Measurements from ENCODE around the gene PTGES3L.
"Not testable (repeated sequence)": the region's sequence is repeated elsewhere in the genome, so short reads cannot be mapped to it uniquely, and the experiment has no call there.

Gene PTGES3L

DNA sequence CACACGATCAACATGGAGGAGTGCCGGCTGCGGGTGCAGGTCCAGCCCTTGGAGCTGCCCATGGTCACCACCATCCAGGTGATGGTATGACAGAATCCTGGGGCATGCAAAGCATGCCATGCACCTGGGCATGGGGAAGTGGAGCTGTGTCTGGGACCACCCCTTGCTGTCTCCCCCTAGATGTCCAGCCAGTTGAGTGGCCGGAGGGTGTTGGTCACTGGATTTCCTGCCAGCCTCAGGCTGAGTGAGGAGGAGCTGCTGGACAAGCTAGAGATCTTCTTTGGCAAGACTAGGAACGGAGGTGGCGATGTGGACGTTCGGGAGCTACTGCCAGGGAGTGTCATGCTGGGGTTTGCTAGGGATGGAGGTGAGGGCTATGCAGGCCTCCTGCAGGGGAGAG, 33.4 kb upstream of the PTGES3L start:
- TF ChIP-seq CTCF (IDR thresholded peaks at IDR 0.05; ENCODE audit: control insufficient read depth, insufficient read depth, low read depth, low read length, missing control alignments), result no peak
- no peak for DNase-seq (ENCODE audit: low read depth)
- H3K4me3 ChIP-seq (ENCODE audit: control insufficient read depth, low read depth, low read length), result no peak overlapping the region

- no peak for TF ChIP-seq CTCF (IDR thresholded peaks at IDR 0.05; ENCODE audit: control insufficient read depth, insufficient read depth, low read depth, low read length, missing control alignments)
- DNase-seq (ENCODE audit: low read depth), result no peak
- no peak overlapping the region for H3K4me3 ChIP-seq (ENCODE audit: control insufficient read depth, low read depth, low read length)
These were observed 32.0 kb upstream of the PTGES3L start for GRCh38 chr17:43011728-43012472.

GRCh38 chr17:43010667-43011308, 30.9 kb upstream of the PTGES3L start:
- DNase-seq (ENCODE audit: low read depth), result no peak
- TF ChIP-seq CTCF (IDR thresholded peaks at IDR 0.05; ENCODE audit: control insufficient read depth, insufficient read depth, low read depth, low read length, missing control alignments), result no peak
- no peak overlapping the region for H3K4me3 ChIP-seq (ENCODE audit: control insufficient read depth, low read depth, low read length)

GRCh38 chr17:43006639-43007551, 27.0 kb upstream of the PTGES3L start, which contains the start of gene IFI35:
TSS of gene IFI35 (plus strand) at chr17:43006784. CDS start at chr17:43006948, 164 bp downstream.
- DNase-seq (ENCODE audit: low read depth), result no peak
- peak within 1 kb of the TSS; percentile 81 for H3K4me3 ChIP-seq (ENCODE audit: control insufficient read depth, low read depth, low read length)
- TF ChIP-seq CTCF (IDR thresholded peaks at IDR 0.05; ENCODE audit: control insufficient read depth, insufficient read depth, low read depth, low read length, missing control alignments), result peak; percentile 24

DNA sequence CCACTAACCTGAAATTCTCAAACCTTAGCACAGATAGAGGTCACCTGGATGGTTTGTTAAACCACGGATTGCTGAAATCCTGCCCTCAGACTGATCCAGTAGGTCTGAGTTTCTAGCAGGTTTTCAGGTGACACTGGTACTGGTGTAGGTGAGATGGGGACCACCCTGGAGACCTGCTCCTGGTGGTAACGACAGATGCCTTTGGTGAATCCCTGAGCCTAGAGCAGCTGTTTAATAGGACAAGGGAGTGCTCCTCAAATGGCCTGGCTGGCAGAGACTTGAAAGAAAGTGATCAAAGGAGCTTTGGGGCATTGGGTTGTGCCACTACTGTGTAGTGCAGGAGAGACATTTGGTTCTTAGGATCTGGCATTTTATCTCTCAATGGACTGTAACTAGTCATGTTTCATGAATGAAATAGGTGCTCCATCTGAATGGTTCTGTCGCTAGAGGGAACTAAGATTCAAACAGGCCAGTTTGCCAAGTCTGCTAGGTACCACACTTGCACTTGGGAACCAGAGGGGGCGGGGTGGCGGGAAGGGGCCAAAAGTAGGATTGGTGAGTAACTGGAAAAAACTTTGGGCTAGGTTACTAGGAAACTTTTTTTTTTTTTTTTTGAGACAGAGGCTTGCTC, 23.8 kb upstream of the PTGES3L start:
- DNase-seq (ENCODE audit: low read depth), result no peak
- no peak overlapping the region for H3K4me3 ChIP-seq (ENCODE audit: control insufficient read depth, low read depth, low read length)
- peak; percentile 10 for TF ChIP-seq CTCF (IDR thresholded peaks at IDR 0.05; ENCODE audit: control insufficient read depth, insufficient read depth, low read depth, low read length, missing control alignments)

- not testable (repeated sequence) for H3K4me3 ChIP-seq (ENCODE audit: control insufficient read depth, low read depth, low read length); DNase-seq (ENCODE audit: low read depth)
These were observed 21.0 kb upstream of the PTGES3L start for GRCh38 chr17:43000894-43001293.
